Neural cell (in vitro differentiated cells): ENCODE results near the gene MAGI1.

ENCODE experiments used
- CTCF ChIP-seq: fragments of 450-650 bp; IDR thresholded peaks from 2 replicates; pipeline ENCODE4 v1.5.1; 2014; ENCODE audit warnings: antibody characterized with exemption, mild to moderate bottlenecking, moderate library complexity; ENCODE audit not compliant: poor library complexity, severe bottlenecking
- RAD21 ChIP-seq: fragments of 450-650 bp; conservative IDR thresholded peaks from 2 replicates; pipeline ENCODE4 v1.6.1; 2014; ENCODE audit warnings: antibody characterized with exemption, mild to moderate bottlenecking, moderate library complexity

- TF ChIP-seq RAD21 (no peak), CTCF (no peak)
These were observed 55.6 kb downstream of the MAGI1 start for GRCh38 chr3:65983100-65983499.
